ENCODE data around the gene FGFBP1.

Gene FGFBP1

GRCh38 chr4:15912961-15913630, 25.4 kb downstream of the FGFBP1 start:
- no peak for DNase-seq (ENCODE audit: low read depth, low spot score)

- DNase-seq (ENCODE audit: low read depth, low spot score) = no peak
Observed at GRCh38 chr4:15912236-15912635, 26.3 kb downstream of the FGFBP1 start.

- DNase-seq (ENCODE audit: low read depth, low spot score) = no peak
Observed at GRCh38 chr4:15910155-15910940, 28.2 kb downstream of the FGFBP1 start.

GRCh38 chr4:15907430-15907829, 31.1 kb downstream of the FGFBP1 start:
- DNase-seq (ENCODE audit: low read depth, low spot score) = no peak

GRCh38 chr4:15906020-15906443, 32.5 kb downstream of the FGFBP1 start:
- DNase-seq (ENCODE audit: low read depth, low spot score) = no peak

GRCh38 chr4:15902746-15903145, 35.8 kb downstream of the FGFBP1 start:
- DNase-seq (ENCODE audit: low read depth, low spot score) = no peak

- no peak for DNase-seq (ENCODE audit: low read depth, low spot score)
Observed at GRCh38 chr4:15901998-15902397, 36.5 kb downstream of the FGFBP1 start.

- DNase-seq (ENCODE audit: low read depth, low spot score) = no peak
Observed at GRCh38 chr4:15901007-15901406, 37.5 kb downstream of the FGFBP1 start.

GRCh38 chr4:15899511-15899910, 39.0 kb downstream of the FGFBP1 start:
- DNase-seq (ENCODE audit: low read depth, low spot score) = no peak

- no peak for DNase-seq (ENCODE audit: low read depth, low spot score)
Observed at GRCh38 chr4:15898902-15899301, 39.6 kb downstream of the FGFBP1 start.

GRCh38 chr4:15897577-15897976, 41.0 kb downstream of the FGFBP1 start:
- DNase-seq (ENCODE audit: low read depth, low spot score) = no peak

- no peak for DNase-seq (ENCODE audit: low read depth, low spot score)
Observed at GRCh38 chr4:15894921-15895916, 43.3 kb downstream of the FGFBP1 start.

GRCh38 chr4:15894393-15894792, 44.1 kb downstream of the FGFBP1 start:
- DNase-seq (ENCODE audit: low read depth, low spot score) = no peak

GRCh38 chr4:15893962-15894361, 44.6 kb downstream of the FGFBP1 start:
- DNase-seq (ENCODE audit: low read depth, low spot score) = no peak

GRCh38 chr4:15891312-15891711, 47.2 kb downstream of the FGFBP1 start:
- no peak for DNase-seq (ENCODE audit: low read depth, low spot score)

GRCh38 chr4:15890246-15890829, 48.2 kb downstream of the FGFBP1 start:
- no peak for DNase-seq (ENCODE audit: low read depth, low spot score)

GRCh38 chr4:15888515-15888914, 50.0 kb downstream of the FGFBP1 start:
- DNase-seq (ENCODE audit: low read depth, low spot score) = no peak

All from activated naive CD8-positive, alpha-beta T cell treated with anti-CD3 and anti-CD28 coated beads, Interleukin-2, amount 50 U/mL, for 16 hours (primary cell).